SHP77 treated with DMSO at 0.1 percent for 48 hours (cell line): ENCODE data around the gene AUTS2.
A peak's percentile ranks its signal among the peaks of the same experiment; 100 is the strongest.

Experiments
- DNase-seq: peaks from one replicate; lab custom pipeline; 2025; lab: John Stamatoyannopoulos, UW

The AUTS2 gene

DNA sequence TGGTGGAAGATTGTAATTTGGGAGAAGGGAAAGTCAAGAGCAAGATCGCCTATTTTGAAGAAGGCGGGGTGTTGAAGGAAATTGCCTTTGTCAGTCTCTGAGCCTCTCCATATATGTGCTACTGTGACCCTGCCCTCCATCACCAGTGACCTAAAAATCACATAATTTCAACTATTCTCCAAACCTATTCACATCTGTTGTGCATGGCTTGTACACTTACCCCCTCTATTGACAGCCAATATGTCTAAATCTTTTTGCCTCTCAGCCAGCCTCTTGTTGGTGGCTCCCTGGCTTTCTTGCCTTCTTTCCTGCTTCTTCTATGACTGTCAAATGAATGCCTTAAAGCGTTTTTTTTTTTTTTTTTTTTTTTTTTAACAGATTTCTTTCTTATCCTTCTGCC is 295.6 kb downstream of the AUTS2 start:
- no peak for DNase-seq

DNA sequence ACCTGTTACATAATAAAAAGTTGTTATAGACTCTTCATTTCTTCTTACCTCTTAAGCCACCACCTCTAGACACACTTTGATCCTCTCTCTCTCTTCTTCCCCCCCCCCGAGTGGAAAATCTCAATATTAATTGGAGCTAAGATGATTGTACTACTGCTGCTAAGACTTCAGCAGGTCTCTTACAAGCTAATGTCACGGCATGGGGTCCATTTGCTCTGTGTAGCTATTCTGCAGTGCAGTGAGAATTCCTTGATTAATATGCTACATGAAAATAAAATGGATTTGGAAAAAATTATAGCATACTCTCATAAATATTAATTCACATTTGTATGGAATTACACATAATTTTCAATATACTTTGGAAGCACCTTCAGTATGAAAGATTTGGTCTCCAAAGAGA is 297.2 kb downstream of the AUTS2 start:
- DNase-seq = no peak

DNA sequence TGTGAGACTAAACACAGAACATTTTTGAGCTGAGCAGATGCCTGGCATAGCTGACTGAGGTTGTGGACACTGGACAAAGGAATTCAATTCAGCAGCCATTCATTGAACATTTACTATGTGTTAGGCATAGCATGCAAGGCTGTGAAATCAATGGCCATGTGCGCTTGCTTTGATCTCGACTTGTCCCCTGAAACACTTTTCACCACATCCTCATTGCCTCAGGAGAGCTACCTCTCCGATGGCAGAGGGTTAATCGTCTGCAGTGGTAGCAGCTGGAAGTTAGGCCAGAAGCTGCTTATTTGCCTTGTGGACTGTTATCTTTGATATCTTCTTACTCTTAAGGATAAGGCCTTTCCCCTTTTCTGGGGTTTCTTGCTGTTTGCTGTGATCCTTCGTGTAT is 297.8 kb downstream of the AUTS2 start:
- no peak for DNase-seq

DNA sequence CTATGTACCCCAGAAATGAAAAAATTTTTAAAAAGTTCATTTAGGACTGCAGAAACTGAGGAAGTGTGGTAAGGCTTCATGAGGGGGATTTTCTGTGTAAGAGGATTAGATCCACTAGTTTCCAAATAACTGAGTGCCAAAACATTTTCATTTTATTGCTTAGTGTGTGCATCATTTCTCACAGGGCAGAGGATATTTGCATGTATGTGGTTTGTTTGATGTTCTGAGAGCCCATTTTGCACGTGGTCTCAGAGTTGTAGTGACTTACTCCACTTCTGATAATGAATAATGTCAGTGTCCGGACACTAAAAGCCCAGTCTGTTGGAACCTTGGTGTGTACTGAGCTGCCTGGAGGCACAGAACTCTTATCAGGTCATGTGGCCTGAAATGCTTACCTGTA is 299.9 kb downstream of the AUTS2 start:
- no peak for DNase-seq

DNA sequence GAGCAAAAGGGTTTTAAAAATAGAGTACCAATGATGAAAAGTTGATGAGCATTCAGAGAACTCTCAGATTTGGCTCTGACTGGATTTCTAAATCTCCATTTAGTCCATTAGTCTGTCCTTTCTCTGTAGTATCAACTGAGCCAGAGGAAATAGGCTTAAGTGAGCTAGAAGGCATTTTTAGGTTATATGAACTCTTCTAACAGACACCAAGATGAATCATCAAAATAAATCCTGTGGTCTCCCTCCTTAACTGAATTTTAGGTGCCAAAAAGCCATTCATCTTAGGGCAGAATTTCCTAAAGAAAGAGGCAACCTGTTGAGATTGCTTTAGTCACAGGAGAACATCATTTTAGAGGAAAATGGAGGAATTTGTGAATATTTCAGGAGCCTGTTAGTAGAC is 305.1 kb downstream of the AUTS2 start:
- DNase-seq = no peak

DNA sequence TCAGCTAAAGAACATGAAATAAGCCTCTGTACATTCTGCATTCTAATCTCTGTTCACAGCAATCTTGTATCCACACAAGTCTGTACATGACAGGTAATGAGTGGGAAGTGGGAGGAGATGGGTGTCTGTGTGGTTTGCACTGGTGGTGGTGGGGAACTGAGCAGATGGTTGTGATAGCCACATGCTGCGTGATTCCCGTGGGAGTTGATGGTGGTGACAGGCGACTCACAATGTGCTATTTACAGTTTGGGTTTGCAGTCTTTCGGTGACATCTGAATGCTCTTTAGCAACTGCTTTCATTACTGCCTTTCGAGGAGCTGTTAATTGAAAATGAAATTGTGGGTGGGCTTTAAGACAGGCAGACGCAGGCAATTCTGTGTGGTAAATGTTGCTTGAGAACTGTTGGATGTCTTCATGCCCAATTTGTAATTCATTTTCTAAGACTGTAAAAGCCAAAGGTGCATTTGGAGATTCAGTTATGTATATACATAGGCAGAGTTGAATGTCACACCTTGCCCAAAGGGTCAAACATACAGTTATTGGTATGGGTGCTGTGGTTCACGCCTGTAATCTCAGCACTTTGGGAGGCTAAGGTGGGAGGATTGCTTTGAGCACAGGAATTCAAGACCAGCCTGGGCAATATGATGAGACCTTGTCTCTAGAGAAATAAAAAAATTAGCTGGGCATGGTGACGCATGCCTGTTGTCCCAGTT is 308.2 kb downstream of the AUTS2 start:
- no peak for DNase-seq

DNA sequence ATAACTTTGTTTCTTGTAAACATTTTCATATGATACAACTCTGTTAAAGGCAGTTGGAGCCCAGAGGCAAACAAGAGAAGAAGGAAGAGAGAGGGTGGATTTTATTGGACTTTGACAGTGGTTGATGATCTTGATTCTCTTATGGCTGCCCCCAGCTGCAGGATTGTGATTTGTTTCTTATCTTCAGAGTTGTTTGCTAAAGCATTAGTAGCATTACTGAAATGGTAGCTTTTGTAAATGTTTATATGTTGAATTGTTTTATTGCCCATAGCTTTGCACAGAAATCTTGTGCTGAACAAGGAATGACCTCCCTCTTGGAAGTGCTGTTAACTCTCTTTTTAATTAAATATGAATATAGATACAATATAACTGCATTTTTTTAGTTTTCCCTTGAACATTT is 309.4 kb downstream of the AUTS2 start:
- no peak for DNase-seq

DNA sequence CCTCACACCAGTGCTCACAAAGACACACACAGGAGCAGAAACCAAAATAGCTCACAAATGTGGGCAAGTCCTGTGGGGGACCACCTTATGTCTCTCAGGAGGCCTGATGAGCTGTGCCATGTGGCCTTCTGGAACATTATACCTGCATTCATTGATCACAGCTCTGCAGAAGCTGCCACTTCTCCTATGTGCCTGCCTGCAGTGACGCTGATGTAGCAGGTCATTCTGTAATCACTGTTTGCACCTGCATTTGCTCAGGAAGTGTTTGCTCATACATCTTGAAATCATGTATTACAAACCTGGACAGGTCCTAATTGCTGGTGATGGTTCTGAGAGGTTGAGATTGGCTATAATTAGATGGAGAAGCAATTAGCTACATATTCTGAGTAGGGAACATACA is 310.2 kb downstream of the AUTS2 start:
- DNase-seq = peak; percentile 21

DNA sequence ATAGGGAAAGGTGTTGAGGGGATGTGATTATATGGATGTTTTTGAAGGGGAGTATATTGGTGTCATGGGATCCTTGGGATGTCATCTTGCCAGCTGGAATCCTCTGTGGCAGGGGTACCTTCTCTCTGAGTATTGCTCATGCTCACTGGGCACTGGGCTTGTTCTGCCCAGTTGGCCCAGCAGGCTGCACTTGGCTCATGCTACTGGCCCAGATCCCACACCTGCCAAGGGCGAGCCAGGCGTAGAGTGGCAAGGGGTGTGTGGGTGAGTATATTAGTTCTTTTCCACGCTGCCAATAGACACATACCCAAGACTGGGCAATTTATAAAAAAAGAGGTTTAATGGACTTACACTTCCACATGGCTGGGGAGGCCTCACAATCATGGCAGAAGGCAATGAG is 311.9 kb downstream of the AUTS2 start:
- DNase-seq = no peak

DNA sequence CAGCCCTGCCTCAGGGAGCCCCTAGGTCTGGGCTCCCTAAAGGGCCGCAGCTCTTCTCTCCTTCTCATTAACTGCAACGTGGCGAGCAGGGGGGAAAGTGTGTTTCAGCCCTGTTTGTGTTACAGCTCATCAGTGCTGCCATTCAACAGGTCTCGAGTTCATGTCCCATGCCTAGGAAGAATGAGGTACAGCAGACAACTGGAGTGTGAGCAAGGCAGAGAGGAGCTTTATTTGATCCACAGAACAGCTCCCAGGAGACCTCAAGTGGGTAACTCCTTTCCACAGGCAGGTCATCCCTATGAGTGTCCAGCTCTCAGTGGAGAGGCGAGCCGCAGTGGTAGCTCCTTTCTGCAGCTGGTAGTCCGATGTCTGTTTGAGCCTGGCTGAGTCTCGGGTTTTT is 313.1 kb downstream of the AUTS2 start:
- DNase-seq = no peak

DNA sequence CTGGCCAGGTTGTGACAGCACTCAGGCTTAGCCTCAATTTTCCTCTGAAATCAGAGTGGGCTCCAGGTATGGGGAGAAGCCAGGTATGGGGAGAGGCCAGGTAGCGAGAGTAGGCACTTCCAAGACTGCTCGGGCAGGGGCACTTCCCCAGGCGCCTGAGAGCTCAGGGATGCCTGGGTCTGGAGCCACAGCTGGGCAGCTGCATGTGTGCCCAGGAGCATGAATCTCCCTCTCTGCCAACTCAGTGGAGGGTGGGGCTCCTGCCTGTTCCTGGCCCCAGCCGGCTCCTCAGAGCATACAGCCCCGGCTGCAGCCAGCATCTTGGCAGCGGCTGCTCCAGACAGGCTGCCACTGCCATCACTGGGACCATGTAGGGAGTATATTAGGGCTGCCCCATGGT is 313.9 kb downstream of the AUTS2 start:
- DNase-seq = no peak

DNA sequence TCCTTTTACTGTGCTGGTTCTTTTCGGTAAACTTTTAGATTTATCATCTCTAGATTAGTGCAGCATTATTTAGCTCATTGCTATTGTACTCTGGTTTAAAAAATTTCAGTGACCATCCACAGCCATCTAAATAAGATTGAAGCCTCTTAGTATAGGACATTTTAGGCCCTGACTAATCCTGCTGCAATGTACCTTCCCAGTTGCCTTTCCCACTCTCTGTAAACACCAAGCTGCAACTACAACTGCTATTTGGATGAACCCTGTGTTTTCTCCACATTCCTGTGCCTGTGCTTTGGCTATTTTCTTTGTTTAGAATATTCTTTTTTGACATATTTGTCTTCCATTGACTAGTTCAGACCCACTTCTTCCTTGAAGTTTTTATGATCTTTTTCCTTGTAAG is 314.6 kb downstream of the AUTS2 start:
- DNase-seq = no peak

DNA sequence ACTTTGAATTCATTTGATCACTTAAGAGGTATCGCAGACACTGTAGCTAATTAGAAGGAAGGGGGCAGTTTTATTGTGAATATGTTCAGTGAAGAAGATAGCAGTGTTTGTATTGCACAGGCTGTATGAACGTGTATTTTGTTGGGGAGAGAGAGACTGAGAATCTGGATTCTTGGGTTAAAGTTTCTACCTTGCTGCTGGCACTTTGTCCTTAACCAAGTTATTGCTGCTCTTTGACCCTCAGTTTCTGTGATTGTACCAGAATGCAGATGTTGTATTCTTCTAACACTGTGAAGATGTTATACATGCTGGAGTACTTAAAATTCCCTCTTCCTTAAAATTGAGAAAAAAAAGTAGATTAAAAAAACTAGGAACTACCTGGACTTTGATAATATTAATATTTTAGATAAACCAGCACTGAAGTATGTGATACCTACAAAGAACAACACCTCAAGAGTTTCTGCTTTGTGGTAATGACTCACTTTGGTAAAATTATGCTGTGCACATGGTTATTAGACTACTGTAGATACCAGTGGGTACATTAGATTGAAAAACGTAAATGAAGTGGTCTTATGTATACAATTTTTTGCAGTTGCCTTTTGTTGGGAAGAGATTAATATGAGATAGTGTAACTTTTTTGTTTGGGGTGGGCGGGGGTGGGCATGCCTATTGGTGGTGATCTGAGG is 321.3 kb downstream of the AUTS2 start:
- no peak for DNase-seq

DNA sequence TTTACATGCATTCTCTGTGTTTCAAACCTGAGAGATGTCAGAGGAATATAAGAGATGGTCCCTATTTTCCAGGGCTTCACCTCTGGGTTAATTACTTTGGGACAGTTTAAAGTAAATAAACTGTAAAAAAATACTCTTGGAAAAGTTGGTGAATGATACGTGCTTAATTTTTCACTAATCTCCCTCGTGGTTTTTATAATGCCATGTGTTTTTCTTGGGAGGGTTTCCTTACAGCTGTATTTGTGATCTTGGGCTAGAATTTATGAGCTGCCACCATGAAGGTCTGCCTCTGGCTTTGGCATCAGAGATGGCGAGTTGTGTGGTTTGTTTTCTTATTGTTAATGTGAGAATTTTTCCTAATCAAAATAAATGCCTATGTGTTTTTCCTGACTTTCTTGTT is 322.5 kb downstream of the AUTS2 start:
- no peak for DNase-seq

DNA sequence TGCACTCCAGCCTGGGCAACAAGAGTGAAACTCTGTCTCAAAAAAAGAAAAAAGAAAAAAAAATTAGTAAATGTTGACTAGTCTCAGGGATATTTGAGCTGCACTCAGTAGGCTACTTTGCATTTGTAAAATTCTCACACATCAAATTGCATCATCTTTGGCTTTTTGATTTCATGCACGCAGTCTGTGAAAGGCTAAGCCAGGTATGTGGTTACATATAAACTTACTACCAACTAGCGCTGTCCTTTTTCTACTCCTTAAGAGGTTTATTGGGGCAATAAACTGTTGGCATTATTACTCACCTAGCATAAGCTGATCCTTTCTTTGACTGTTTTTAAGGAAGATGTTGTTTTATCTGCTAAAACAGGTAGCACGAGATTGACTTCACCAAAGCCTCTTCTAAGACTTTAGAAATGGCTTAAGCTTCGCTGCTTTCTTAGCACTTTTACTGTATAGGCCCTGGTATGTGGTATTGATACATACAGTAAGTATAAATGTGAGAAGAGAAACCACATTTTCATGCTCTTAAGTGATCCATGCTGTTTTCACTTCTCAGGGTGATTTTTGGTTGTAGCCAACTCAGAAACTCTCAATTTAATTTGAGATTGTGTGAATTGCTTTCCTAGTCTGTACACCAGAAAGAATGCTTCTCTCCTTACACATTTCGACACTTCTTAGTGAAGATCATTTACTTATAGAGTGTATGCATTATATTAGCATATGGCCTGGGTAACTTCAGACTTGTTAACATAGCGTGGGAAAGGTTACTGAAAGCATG is 323.9 kb downstream of the AUTS2 start:
- no peak for DNase-seq

DNA sequence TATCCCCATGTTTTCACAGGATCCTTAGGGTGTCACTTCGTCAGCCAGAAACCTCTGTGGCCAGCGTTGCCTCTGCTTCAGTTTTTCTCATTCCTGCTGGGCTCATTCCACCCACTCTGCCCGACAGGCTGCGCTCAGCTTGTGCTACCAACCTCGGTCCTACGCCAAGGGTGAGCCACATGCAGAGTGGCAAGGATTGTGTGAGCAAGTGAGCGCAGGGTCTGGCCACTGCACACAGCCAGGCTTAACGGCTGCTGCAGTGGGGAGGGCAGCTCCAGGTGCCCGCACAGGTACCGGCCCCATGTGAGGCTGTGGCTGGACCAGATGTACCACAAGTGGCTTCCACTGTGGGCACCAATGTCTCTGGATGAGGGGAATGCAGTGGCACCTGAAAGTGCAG is 329.2 kb downstream of the AUTS2 start:
- DNase-seq = no peak

DNA sequence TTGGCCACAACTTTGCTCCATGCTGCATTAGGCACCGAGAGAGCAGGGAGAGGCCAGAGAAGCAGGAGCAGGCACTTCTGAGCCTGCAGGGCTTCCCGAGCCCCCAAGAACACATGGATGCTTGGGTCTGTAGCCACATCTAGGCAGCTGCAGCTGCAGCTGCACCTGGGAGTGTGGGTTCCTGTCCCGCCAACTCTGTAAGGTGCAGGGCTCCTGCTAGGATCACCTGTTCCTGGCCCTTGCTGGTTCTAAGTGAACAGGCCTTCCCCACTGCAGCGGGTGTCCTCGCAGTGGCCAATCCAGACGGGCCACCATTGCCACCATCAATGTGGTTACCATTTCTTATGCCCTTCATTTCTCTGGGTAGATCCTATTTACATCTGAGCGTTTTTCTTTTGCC is 330.3 kb downstream of the AUTS2 start:
- DNase-seq = no peak

DNA sequence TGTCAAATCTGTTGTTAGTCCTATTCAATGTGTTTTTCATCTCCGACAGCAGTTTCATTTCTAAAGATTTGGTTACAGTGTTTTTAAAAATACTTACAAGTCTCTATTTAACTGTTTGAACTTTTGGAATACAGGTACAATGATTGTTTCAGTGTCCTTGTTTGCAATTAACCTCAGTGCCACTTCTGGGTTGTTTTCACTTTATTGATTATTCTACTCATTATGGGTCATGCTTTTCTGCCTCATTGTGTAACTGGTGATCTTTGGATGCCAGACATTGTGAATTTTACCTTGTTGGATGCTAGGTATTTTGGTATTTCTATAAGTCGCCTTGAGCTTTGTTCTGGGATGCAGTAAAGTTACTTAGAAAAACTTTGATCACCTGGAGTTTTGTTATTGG is 331.3 kb downstream of the AUTS2 start:
- no peak for DNase-seq

DNA sequence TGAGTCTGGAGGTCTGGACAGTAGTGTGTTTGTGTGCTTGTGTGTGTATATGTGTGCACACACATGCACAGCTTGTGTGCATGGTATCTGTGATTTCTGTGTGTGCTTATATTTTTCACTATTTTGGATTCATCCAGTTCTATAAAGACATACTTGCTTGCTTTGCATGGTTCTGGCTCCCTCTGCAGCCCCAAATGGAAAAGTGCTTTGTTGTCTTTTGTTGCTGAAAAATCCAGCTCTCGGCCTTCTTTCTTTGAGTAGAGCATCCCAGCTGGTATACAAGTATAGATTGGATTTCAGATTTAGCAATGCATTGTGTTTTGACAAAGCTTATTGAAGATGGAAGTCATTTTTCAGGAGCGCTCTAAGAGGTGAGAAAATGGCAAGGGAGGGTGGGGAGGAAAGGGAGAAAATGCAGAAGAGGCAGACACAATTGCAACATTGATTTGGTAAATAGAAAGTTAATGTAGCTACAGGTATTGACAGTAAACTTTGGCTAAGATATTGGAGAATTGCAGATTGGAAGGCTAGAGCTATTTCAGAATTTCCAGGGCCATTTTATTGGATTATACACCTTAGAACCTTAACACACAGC is 333.9 kb downstream of the AUTS2 start:
- no peak for DNase-seq

DNA sequence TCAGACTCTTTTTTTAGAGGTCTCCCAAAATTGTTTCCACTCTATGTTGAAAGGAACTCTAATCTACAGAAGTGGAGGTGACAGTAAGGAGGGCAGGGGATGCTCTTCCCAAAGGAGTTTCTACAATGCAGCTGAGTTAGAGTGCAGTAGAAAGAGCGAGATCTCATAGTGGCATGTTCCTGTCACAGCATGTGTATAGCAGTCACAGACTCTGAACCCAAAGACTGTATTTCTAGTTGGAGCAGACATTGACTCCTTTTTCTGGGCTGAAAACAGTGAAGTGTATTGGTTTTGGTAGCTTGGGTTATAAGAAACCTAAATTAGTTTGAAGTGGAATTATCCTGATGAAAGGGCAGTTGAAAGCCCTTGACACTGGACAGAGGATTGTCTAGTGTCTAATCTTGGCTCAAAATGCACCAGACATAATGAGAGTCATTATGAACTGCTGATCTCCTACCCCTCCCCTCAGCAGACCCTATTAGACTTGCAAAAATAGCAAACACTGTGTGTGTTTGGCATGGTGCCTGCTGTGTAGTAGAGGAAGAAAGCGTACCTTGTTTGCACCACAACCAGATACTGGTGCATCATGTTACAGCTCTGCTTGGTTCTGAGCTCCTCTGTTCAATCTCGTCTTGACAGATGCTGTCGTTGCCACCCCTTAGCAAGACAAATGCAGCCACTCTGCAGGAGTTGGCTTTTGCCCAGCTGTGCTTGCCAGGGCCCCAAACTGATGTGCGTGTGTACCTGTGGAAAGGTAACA is 336.0 kb downstream of the AUTS2 start:
- DNase-seq = peak; percentile 14

DNA sequence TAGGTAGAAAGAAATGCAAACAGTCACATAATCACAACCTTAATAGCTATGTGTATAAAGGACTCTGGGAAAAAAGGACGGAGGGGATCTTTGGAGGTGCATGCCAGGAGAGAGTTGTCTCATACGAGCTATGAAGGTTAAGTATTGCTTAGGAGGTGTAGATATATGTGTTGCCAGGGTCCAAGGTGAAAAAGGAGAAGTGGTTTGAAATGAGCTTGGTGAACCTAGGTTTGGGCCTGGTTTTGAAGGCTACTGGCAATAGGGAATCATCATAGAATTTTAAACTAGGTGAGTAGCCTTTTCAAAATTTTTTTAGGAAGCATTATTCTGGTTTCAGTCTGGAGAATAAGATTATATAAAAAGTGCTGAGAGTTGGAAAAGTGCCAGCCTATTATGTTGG is 336.8 kb downstream of the AUTS2 start:
- no peak for DNase-seq

DNA sequence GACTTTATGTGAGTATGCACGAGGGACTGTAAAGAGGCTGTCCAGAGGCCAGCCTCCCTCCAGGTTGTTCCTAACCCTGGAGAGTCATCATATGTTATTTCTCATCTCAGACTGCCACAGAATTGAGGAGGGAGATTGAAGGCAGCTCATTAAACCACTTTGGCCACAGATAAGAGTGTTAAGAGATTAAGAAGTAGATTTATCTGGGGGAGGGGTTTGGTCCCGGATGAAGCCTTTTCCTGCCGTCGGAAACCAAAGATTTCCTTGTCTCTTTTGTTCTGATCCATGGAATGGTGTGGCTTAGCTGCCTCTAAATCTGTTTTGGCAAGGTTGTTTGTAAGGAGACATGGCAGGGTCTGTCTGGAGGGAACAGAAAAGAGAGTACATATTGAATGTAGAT is 338.8 kb downstream of the AUTS2 start:
- DNase-seq = no peak
